Natural killer cell treated with Interleukin-12 subunit alpha and Interleukin-12 subunit beta and Interleukin-15 and Interleukin-18, amount 100 ng/mL, for 72 hours (primary cell): ENCODE measurements around the gene CRB1. TPM values are rescaled to one million over a fixed set of nuclear protein-coding genes. Genes with fewer than 3 reads are reported as not detected.
"Not testable (repeated sequence)": the region's sequence is repeated elsewhere in the genome, so short reads cannot be mapped to it uniquely, and the experiment has no call there.

ENCODE experiments used
- ATAC-seq, 2 donors: fragments of 150-1000 bp; cut with Tn5 transposase in 1 of 2; sonication (Bioruptor Pico), chemical (Tn5 transposase) in 1 of 2; 2 replicates each; pipeline ENCODE4 v1.10.0; 2021
- DNase-seq: peaks from one replicate; pipeline ENCODE4 v3.0.0; 2022; ENCODE audit warnings: low spot score
- H3K27ac Mint-ChIP-seq, 2 donors: 1 replicate in 1 of 2; 2 replicates in 1 of 2; pipeline ENCODE4 v1.8.0; 2022; ENCODE audit warnings: mixed read lengths in 2 of 2, mild to moderate bottlenecking in 1 of 2, moderate library complexity in 1 of 2
- H3K27me3 Mint-ChIP-seq, 2 donors: 1 replicate in 1 of 2; 2 replicates in 1 of 2; pipeline ENCODE4 v1.8.0; 2022; ENCODE audit warnings: mixed read lengths in 2 of 2
- H3K36me3 Mint-ChIP-seq: one replicate; pipeline ENCODE4 v1.8.0; 2022; ENCODE audit warnings: mixed read lengths
- H3K4me1 Mint-ChIP-seq, 2 donors: 1 replicate in 1 of 2; 2 replicates in 1 of 2; pipeline ENCODE4 v1.8.0; 2022; ENCODE audit warnings: low read depth in 2 of 2, mixed read lengths in 2 of 2, mild to moderate bottlenecking in 1 of 2
- H3K4me3 Mint-ChIP-seq: one replicate; pipeline ENCODE4 v1.8.0; 2022; ENCODE audit warnings: mixed read lengths
- H3K9me3 Mint-ChIP-seq: 2 replicates; pipeline ENCODE4 v1.8.0; 2022; ENCODE audit warnings: mixed read lengths
- total RNA-seq, 2 donors: library from RNA; stranded (reverse); gene quantifications; one replicate each; pipeline ENCODE4 v1.2.3, GENCODE V29; 2022

Gene CRB1
- total RNA-seq, 2 donors from 2014 or later, result 0.59 TPM; not detected in 1

DNA sequence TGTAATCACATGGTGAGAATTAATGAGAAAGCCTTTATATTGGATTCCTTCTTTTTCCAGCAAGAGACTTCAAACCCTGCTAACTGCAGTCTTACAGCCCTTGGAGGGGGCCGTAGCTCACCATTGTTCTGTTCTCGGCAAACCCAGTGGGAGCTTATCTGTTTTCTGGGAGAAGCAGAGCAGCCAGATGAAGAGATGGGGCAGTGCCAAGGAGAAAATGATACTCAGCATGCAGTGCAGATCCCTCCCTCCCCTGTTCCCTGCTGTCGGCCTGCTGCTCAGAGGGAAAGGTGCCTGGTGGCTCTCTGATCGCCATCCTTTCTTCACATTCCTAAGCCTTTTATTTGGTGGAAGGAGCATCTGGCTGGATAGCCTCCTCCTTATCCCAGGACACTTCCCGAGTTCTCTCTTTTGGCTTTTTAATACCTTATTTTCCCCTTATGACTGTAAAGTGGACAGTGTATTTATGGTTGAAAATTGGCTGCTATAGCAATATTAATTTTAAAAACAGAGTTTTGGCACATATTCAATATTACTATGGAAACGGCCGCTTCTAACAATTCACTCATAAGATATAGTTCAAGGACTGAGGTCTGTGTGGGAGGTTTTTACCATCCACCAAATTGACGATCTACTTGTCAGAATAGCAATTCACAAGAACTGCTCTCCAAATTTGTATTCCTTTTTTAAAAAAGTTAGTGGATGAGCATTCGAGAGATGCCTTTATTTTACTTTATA is 203.4 kb downstream of the CRB1 start:
- H3K27ac Mint-ChIP-seq, result no peak overlapping the region
- DNase-seq, result no peak
- H3K27me3 Mint-ChIP-seq, result peaks cover 9 to 43% of the 10 kb centered on the region in 2 donors
- no peaks in the 10 kb centered on the region for H3K36me3 Mint-ChIP-seq
- H3K4me1 Mint-ChIP-seq, result peaks cover 0 to 8% of the 10 kb centered on the region in 2 donors
- no peak for ATAC-seq
- no peaks in the 10 kb centered on the region for H3K9me3 Mint-ChIP-seq
- no peak overlapping the region for H3K4me3 Mint-ChIP-seq

DNA sequence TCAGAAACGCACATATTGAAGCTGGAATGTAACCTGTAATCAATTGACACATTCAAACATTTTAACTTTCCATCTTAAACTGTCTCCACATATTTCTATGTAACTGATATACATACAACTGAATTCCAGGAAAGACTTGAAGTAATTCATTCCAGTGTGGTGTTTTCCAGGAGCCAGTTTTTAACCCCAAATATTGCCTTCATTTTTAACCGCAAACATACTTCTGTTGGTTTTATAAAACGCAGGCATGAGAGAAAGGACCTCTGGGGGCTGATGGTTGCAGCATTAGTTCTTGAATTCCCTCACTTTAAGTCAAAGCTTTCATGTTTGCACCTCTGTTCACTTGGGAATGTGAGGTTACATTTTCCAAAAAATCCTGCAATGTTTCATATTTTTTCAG is 204.1 kb downstream of the CRB1 start:
- Mint-ChIP-seq H3K4me1 (peaks cover 0 to 4% of the 10 kb centered on the region in 2 donors), H3K4me3 (no peak overlapping the region), H3K36me3 (no peaks in the 10 kb centered on the region), H3K9me3 (no peaks in the 10 kb centered on the region), H3K27me3 (peaks cover 9 to 40% of the 10 kb centered on the region in 2 donors), H3K27ac (no peak overlapping the region)
- ATAC-seq (no peak), DNase-seq (no peak)

DNA sequence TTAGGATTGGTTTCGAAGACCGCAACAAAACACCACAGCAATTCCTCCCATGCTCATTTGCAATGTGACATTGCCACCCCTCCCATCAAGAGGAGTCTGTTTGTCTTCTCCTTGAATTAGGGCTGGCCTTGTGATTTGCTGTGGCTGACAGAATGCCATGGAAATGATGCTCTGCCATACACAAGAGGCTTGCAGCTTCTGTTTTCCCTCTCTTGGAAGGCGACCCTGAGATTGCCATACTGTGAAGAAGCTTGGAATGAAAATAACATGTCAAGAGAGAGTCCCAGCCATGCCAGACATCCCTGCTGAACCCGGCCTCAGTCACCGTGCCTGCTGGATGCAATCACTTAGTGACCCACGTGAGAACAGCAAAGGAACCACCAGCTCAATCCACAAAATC is 212.4 kb downstream of the CRB1 start:
- H3K27ac Mint-ChIP-seq, result no peak overlapping the region
- no peaks in the 10 kb centered on the region for H3K36me3 Mint-ChIP-seq
- DNase-seq, result no peak
- H3K9me3 Mint-ChIP-seq, result no peaks in the 10 kb centered on the region
- H3K4me3 Mint-ChIP-seq, result no peak overlapping the region
- no peak for ATAC-seq
- H3K4me1 Mint-ChIP-seq, result peaks cover 7 to 10% of the 10 kb centered on the region in 2 donors
- H3K27me3 Mint-ChIP-seq, result peaks cover 3 to 28% of the 10 kb centered on the region in 2 donors

DNA sequence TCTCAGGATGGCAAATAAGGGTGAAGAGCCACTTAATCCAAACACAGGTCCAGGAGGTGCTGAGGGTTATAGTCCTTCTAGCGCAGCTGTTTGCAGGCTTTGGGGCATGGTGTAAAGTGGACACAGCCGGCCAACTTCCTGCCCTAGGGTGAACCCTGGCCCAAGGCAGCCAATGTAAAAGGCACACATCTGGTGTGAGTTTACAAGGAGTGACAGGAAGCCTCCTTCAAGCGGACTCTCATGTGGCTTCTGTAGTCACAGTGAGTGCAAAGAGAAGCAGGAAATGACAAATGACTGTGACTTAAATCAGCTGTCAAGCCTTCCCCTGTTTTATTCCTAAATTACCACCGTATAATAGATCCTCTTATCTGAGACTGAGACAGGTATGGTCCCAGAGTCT is 213.0 kb downstream of the CRB1 start:
- Mint-ChIP-seq H3K27me3 (peaks cover 3 to 21% of the 10 kb centered on the region in 2 donors), H3K4me1 (peaks cover 7 to 10% of the 10 kb centered on the region in 2 donors), H3K36me3 (no peaks in the 10 kb centered on the region), H3K4me3 (peak overlapping the region; percentile 1), H3K9me3 (no peaks in the 10 kb centered on the region), H3K27ac (peak overlapping the region; percentile 24 to 64)
- DNase-seq (peak; percentile 64), ATAC-seq (peak; percentile 93 to 98)

GRCh38 chr1:197485790-197486189 is 217.7 kb downstream of the CRB1 start:
- Mint-ChIP-seq H3K9me3 (peaks cover 4% of the 10 kb centered on the region), H3K4me1 (peaks cover 7 to 10% of the 10 kb centered on the region in 2 donors), H3K4me3 (no peak overlapping the region), H3K27ac (no peak overlapping the region), H3K27me3 (peaks cover 5 to 8% of the 10 kb centered on the region in 2 donors), H3K36me3 (no peaks in the 10 kb centered on the region)
- ATAC-seq (no peak), DNase-seq (no peak)

GRCh38 chr1:197486946-197487345 is 218.9 kb downstream of the CRB1 start:
- Mint-ChIP-seq H3K36me3 (no peaks in the 10 kb centered on the region), H3K27ac (no peak overlapping the region), H3K4me1 (peaks cover 0 to under 1% of the 10 kb centered on the region in 2 donors), H3K9me3 (peaks cover 4% of the 10 kb centered on the region), H3K4me3 (no peak overlapping the region), H3K27me3 (peaks cover 9 to 18% of the 10 kb centered on the region in 2 donors)
- DNase-seq (no peak), ATAC-seq (no peak)

GRCh38 chr1:197491505-197491904 is 223.5 kb downstream of the CRB1 start:
- ATAC-seq, H3K27ac Mint-ChIP-seq, H3K4me1 Mint-ChIP-seq, DNase-seq, H3K9me3 Mint-ChIP-seq, H3K36me3 Mint-ChIP-seq, H3K4me3 Mint-ChIP-seq: not testable (repeated sequence)
- peaks cover 21 to 25% of the 10 kb centered on the region in 2 donors for H3K27me3 Mint-ChIP-seq

GRCh38 chr1:197496722-197497121 is 228.7 kb downstream of the CRB1 start:
- no peak for DNase-seq
- ATAC-seq, result no peak
- Mint-ChIP-seq H3K4me1 (no peaks in the 10 kb centered on the region), H3K27ac (no peak overlapping the region), H3K9me3 (no peaks in the 10 kb centered on the region), H3K4me3 (no peak overlapping the region), H3K27me3 (peaks cover 9 to 23% of the 10 kb centered on the region in 2 donors), H3K36me3 (no peaks in the 10 kb centered on the region)

GRCh38 chr1:197510691-197511378 is 242.8 kb downstream of the CRB1 start:
- H3K9me3 Mint-ChIP-seq, result no peaks in the 10 kb centered on the region
- DNase-seq (no peak), ATAC-seq (no peak)
- no peak overlapping the region for H3K4me3 Mint-ChIP-seq
- peaks cover 4% of the 10 kb centered on the region for H3K36me3 Mint-ChIP-seq
- no peaks in the 10 kb centered on the region for H3K4me1 Mint-ChIP-seq
- H3K27ac Mint-ChIP-seq, result no peak overlapping the region
- no peaks in the 10 kb centered on the region for H3K27me3 Mint-ChIP-seq

- H3K4me3 Mint-ChIP-seq, result no peak overlapping the region
- no peaks in the 10 kb centered on the region for H3K9me3 Mint-ChIP-seq
- H3K36me3 Mint-ChIP-seq, result peaks cover 4% of the 10 kb centered on the region
- no peak overlapping the region for H3K27ac Mint-ChIP-seq
- DNase-seq (no peak), ATAC-seq (no peak)
- no peaks in the 10 kb centered on the region for H3K27me3 Mint-ChIP-seq
- no peaks in the 10 kb centered on the region for H3K4me1 Mint-ChIP-seq
Observed at GRCh38 chr1:197515421-197515820, 247.4 kb downstream of the CRB1 start.

GRCh38 chr1:197519741-197520334 is 251.8 kb downstream of the CRB1 start:
- no peaks in the 10 kb centered on the region for H3K9me3 Mint-ChIP-seq
- DNase-seq (no peak), ATAC-seq (no peak)
- peaks cover 5 to 6% of the 10 kb centered on the region in 2 donors for H3K4me1 Mint-ChIP-seq
- no peak overlapping the region for H3K27ac Mint-ChIP-seq
- no peak overlapping the region for H3K4me3 Mint-ChIP-seq
- H3K36me3 Mint-ChIP-seq, result no peaks in the 10 kb centered on the region
- no peaks in the 10 kb centered on the region for H3K27me3 Mint-ChIP-seq

DNA sequence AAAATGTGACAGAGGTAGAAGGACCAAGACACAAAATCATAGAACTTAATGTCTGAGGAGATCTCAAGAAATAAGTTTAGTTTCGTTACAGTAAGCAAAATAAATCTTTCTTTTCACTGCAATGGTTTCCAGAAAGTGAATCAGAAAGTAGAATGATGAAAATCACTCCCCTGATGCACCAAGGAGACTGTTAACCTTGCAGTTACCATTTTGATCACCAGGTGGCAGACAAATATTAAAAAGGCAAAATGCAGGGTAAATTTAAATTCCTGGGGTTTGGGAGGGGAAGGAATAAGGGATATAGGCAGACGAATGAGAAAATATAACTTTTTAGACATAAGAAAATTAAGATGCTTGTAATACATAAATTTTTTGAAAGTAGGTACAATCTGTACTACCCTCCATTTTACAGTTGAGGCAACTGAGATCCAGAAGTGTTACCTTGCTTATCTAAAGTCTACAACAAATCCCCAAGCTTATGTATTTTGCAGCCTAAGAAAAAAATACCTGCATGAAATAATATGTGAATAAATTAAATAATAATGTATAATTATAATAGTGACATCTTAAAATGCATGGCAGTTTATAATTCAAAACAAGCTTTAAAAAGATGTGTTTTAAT is 253.2 kb downstream of the CRB1 start:
- H3K36me3 Mint-ChIP-seq, result no peaks in the 10 kb centered on the region
- H3K4me1 Mint-ChIP-seq, result peaks cover 5 to 6% of the 10 kb centered on the region in 2 donors
- no peak overlapping the region for H3K27ac Mint-ChIP-seq
- no peaks in the 10 kb centered on the region for H3K9me3 Mint-ChIP-seq
- no peak overlapping the region for H3K4me3 Mint-ChIP-seq
- peak; percentile 63 for DNase-seq
- ATAC-seq, result peak in 1 of 2 donors; percentile 45
- H3K27me3 Mint-ChIP-seq, result no peaks in the 10 kb centered on the region

DNA sequence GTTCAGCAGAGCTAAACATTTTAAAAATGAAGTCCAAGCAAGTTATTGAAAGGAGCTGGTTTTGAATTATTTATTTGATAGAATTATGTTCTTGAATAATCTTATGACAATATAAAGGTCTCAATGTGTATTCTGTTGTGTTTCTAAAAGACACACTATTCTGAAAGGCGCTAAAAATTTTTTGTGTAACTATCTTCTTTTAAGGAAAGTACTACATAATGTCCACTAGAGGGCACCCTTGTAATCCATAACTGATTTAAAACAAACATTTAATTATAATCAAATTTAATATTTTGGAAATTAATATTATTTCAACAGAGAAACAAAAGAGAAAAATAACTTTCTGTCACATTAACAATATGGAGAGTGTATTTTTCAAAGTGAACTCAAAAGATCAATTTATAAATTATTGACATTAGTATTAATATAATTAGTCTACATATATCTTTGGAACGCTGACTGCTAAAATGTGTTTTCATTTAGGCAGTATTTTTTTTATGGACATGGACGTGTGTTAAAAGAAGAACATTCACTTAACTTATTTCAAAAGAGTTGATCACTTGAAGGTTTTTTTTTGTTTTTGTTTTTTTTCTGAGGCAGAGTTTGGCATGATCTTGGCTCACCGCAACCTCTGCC is 258.8 kb downstream of the CRB1 start:
- H3K36me3 Mint-ChIP-seq, result no peaks in the 10 kb centered on the region
- no peak overlapping the region for H3K4me3 Mint-ChIP-seq
- H3K4me1 Mint-ChIP-seq, result no peaks in the 10 kb centered on the region
- H3K27ac Mint-ChIP-seq, result no peak overlapping the region
- no peaks in the 10 kb centered on the region for H3K27me3 Mint-ChIP-seq
- ATAC-seq (no peak), DNase-seq (no peak)
- H3K9me3 Mint-ChIP-seq, result no peaks in the 10 kb centered on the region
